HG03103 (cell line): Measurements from ENCODE around the gene LARP4B.
"Not testable (repeated sequence)": the region's sequence is repeated elsewhere in the genome, so short reads cannot be mapped to it uniquely, and the experiment has no call there.

Source experiments
- ATAC-seq: cut with Tn5 transposase; IDR thresholded peaks from one replicate; pipeline ENCODE4 v1.9.1; 2021; ENCODE audit warnings: low read depth; ENCODE audit not compliant: unreplicated experiment

Gene LARP4B

GRCh38 chr10:774661-775244 lies 156.8 kb downstream of the LARP4B start:
- no peak for ATAC-seq

- no peak for ATAC-seq
Observed at GRCh38 chr10:774223-774622, 157.3 kb downstream of the LARP4B start.

- no peak for ATAC-seq
Observed at GRCh38 chr10:773562-774161, 157.8 kb downstream of the LARP4B start.

- ATAC-seq = no peak
Observed at GRCh38 chr10:772227-772637, 159.3 kb downstream of the LARP4B start.

GRCh38 chr10:771647-772046 lies 159.9 kb downstream of the LARP4B start:
- ATAC-seq = no peak

- ATAC-seq = no peak
Observed at GRCh38 chr10:770975-771374, 160.5 kb downstream of the LARP4B start.

GRCh38 chr10:770048-770712 lies 161.3 kb downstream of the LARP4B start:
- ATAC-seq = not testable (repeated sequence)

GRCh38 chr10:767794-768193 lies 163.7 kb downstream of the LARP4B start:
- ATAC-seq = no peak

GRCh38 chr10:767211-767610 lies 164.3 kb downstream of the LARP4B start:
- no peak for ATAC-seq

- no peak for ATAC-seq
Observed at GRCh38 chr10:761376-761775, 170.1 kb downstream of the LARP4B start.

- ATAC-seq = no peak
Observed at GRCh38 chr10:760622-761021, 170.9 kb downstream of the LARP4B start.

GRCh38 chr10:759898-760477 lies 171.5 kb downstream of the LARP4B start:
- ATAC-seq = no peak
